Measurements from ENCODE around the gene ACMSD. TPM values are rescaled to one million over a fixed set of nuclear protein-coding genes. Genes with fewer than 3 reads are reported as not detected.

ACMSD gene
- total and polyA plus RNA-seq, 2 experiments from 2014 or later = 0.11 TPM; not detected in 1

- no peak for TF ChIP-seq ETS1 (IDR thresholded peaks at IDR 0.05)
These were observed 46.0 kb downstream of the ACMSD start (continued) for GRCh38 chr2:134884435-134884834.

GRCh38 chr2:134892282-134893035, 54.0 kb downstream of the ACMSD start:
- no peaks in the 10 kb centered on the region for H3K36me3 Mint-ChIP-seq (ENCODE audit: low read depth)
- H3K27ac ChIP-seq (ENCODE audit: low read depth) = no peak overlapping the region
- no peaks in the 10 kb centered on the region for H3K27me3 ChIP-seq (ENCODE audit: insufficient read depth)
- H3K27ac Mint-ChIP-seq = no peak overlapping the region
- H3K27me3 Mint-ChIP-seq (ENCODE audit: insufficient read depth, low read depth, poor library complexity) = no peaks in the 10 kb centered on the region
- H3K4me1 ChIP-seq (ENCODE audit: insufficient read depth) = no peaks in the 10 kb centered on the region
- H3K36me3 ChIP-seq (ENCODE audit: insufficient read depth) = no peaks in the 10 kb centered on the region
- H3K4me1 Mint-ChIP-seq = no peaks in the 10 kb centered on the region
- no peak for ATAC-seq
- no peak overlapping the region for H2AFZ ChIP-seq
- H3K79me2 ChIP-seq (replicated peaks; ENCODE audit: insufficient read depth) = no peaks in the 10 kb centered on the region
- H3K4me2 ChIP-seq = no peak overlapping the region
- no peak overlapping the region for H3K4me3 ChIP-seq
- no peaks in the 10 kb centered on the region for H4K20me1 ChIP-seq (replicated peaks; ENCODE audit: insufficient read depth)
- DNase-seq (ENCODE audit: low spot score) = no peak
- no peaks in the 10 kb centered on the region for H3K9me3 Mint-ChIP-seq
- no peak overlapping the region for H3K4me3 Mint-ChIP-seq
- no peaks in the 10 kb centered on the region for H3F3A ChIP-seq (replicated peaks; ENCODE audit: low read depth)
- H3K9me2 ChIP-seq (ENCODE audit: insufficient read depth) = no peaks in the 10 kb centered on the region
- TF ChIP-seq ZNF114 (CRISPR knock-in tag; IDR thresholded peaks at IDR 0.05) (no peak), POLR2AphosphoS5 (IDR thresholded peaks at IDR 0.05; ENCODE audit: low read depth) (no peak), JUNB (IDR thresholded peaks at IDR 0.05; ENCODE audit: unreplicated experiment) (no peak), STAT1 (IDR thresholded peaks at IDR 0.05; ENCODE audit: unreplicated experiment) (no peak), CTCF (conservative IDR thresholded peaks at IDR 0.05; ENCODE audit: low read depth in 2 of 2) (no peak), REST (IDR thresholded peaks at IDR 0.05; ENCODE audit: unreplicated experiment) (no peak), EZH2 (IDR thresholded peaks at IDR 0.05; ENCODE audit: low read depth, unreplicated experiment) (no peak), CREB1 (CRISPR knock-in tag; IDR thresholded peaks at IDR 0.05; ENCODE audit: low read depth) (no peak), ZNF331 (CRISPR knock-in tag; IDR thresholded peaks at IDR 0.05; ENCODE audit: low read depth) (no peak), EZH2phosphoT487 (IDR thresholded peaks at IDR 0.05; ENCODE audit: unreplicated experiment) (no peak), NANOG (IDR thresholded peaks at IDR 0.05; ENCODE audit: borderline replicate concordance) (no peak), ZNF462 (CRISPR knock-in tag; IDR thresholded peaks at IDR 0.05) (no peak)

All from GM23338 (cell line).